AG09309 (cell line): ENCODE measurements around the gene CFLAR.

Source experiments
- DNase-seq: peaks from one replicate; pipeline ENCODE4 v3.0.0-alpha.2; 2010; ENCODE audit warnings: low read depth
- H3K4me3 ChIP-seq: 2 replicates; pipeline ENCODE4 v1.5.1; 2011; ENCODE audit warnings: mild to moderate bottlenecking, low read depth, low read length, moderate library complexity; ENCODE audit not compliant: control insufficient read depth
- CTCF ChIP-seq: IDR thresholded peaks from 2 replicates; pipeline ENCODE4 v1.5.1; 2011; ENCODE audit warnings: mild to moderate bottlenecking, low read depth, low read length, inconsistent platforms; ENCODE audit not compliant: insufficient read depth, control insufficient read depth; ENCODE audit errors: missing control alignments

The CFLAR gene

GRCh38 chr2:201084863-201085262 is 31.1 kb upstream of the CFLAR start:
- TF ChIP-seq CTCF: no peak
- peak; percentile 7 for DNase-seq
- no peak overlapping the region for H3K4me3 ChIP-seq

GRCh38 chr2:201090574-201090973 is 25.4 kb upstream of the CFLAR start:
- no peak overlapping the region for H3K4me3 ChIP-seq
- DNase-seq: no peak
- TF ChIP-seq CTCF: no peak

- no peak overlapping the region for H3K4me3 ChIP-seq
- DNase-seq: no peak
Measured at GRCh38 chr2:201093573-201093972, 22.4 kb upstream of the CFLAR start.

GRCh38 chr2:201100497-201100896 is 15.5 kb upstream of the CFLAR start:
- H3K4me3 ChIP-seq: no peak overlapping the region
- no peak for TF ChIP-seq CTCF
- DNase-seq: no peak

More at GRCh38 chr2:201093573-201093972, 22.4 kb upstream of the CFLAR start:
- no peak for TF ChIP-seq CTCF

GRCh38 chr2:201105759-201106158 is 10.2 kb upstream of the CFLAR start:
- no peak for TF ChIP-seq CTCF
- H3K4me3 ChIP-seq: no peak overlapping the region
- no peak for DNase-seq

GRCh38 chr2:201107624-201108023 is 8.3 kb upstream of the CFLAR start:
- no peak overlapping the region for H3K4me3 ChIP-seq
- DNase-seq: no peak
- TF ChIP-seq CTCF: no peak

- H3K4me3 ChIP-seq: no peak overlapping the region
- DNase-seq: no peak
- no peak for TF ChIP-seq CTCF
Measured at GRCh38 chr2:201108341-201108740, 7.6 kb upstream of the CFLAR start.
